ENCODE measurements around the gene SDC3.

The SDC3 gene

GRCh38 chr1:30904191-30904961 lies 4.2 kb downstream of the SDC3 start:
- no peak for DNase-seq

DNA sequence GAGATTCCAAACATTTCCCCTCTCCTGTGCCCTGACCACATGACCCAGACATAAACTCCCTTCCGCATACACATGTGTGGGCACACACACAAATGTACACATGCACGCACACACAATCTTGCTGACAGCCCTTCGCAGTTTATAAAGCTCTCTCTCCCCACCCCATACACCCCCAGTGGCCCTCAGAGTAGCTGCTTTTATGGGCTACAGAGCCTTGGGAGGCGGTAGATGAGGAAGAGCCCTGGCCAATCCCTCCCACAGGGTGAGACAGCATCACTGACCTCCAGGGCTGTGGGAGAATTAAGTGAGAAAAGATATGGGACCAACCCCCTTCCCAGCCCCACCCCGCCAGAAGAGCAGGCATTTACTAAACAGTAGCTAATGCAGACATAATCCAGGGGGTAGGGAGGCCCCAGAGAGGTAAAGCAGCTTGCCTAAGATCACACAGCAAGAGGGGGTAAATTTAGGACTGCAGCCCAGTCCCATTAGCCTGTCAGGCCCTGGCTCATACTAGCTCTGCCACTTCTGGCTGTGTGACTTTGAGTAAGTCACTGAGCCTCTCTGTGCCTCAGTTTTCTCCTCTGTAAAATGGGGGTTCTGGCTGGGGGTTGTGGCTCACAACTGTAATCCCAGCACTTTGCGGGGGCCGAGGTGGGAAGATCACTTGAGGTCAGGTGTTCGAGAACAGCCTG lies 5.1 kb downstream of the SDC3 start:
- DNase-seq = no peak

- DNase-seq = no peak
Observed at GRCh38 chr1:30902593-30903290, 5.8 kb downstream of the SDC3 start.

GRCh38 chr1:30901798-30902581 lies 6.6 kb downstream of the SDC3 start:
- no peak for DNase-seq

GRCh38 chr1:30900931-30901560 lies 7.5 kb downstream of the SDC3 start:
- no peak for DNase-seq

GRCh38 chr1:30900486-30900885 lies 8.1 kb downstream of the SDC3 start:
- no peak for DNase-seq

- no peak for DNase-seq
Observed at GRCh38 chr1:30899577-30900389, 8.8 kb downstream of the SDC3 start.

DNA sequence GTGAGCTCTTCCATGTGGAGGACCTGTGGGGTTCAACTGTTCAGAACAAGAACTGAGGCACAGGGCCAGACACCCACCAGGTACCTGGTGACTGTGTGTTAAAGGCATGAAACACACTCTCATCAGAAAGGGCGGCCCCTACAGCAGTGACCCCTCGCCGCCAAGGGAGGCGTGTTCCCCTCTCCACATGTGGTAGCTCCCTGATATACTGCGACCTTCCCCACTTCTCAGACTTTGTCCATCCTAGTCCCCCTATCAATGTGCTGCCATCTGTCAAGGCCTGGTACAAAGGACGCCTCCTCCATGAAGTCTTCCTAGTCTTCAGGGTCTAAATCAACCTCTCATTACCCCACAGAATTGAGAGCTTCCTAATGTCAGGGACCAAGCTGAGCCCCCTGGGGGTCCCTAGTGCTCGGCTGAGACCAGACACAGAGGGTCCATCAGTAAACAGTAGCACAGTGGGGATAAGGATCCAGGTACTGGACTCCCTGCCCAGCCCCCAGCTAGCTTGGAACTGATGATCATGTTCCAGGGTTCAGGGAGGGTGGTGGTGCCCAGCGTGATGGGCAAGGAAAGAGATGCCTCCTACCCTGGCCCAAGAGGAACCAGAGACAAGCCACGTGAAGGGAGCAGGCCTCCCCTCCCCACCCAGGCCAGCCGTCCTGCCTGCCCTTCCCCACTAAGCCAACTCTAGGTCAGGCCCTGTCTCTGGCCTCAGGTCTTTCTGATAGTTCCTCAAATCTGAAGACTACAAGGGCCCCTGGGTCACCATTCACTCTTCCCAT lies 10.3 kb downstream of the SDC3 start:
- no peak for DNase-seq

DNA sequence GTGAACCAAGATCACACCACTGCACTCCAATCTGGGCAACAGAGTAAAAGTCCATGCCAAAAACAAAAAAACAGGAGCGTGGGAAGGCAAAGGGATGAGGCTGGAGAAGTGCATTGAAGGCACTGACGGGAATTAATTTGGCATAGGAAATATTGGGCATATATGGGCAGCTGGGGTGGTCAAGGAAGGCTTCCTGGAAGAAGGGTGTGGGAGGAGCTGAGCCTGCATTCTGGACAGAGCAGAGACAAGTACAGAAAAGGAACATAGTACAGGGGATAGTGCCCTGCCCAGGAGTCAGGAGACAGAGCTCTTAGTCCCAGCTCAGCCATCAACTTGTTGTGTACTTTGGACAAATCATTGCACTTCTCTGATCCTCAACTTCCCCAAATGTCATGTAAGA lies 11.7 kb downstream of the SDC3 start:
- no peak for DNase-seq

DNA sequence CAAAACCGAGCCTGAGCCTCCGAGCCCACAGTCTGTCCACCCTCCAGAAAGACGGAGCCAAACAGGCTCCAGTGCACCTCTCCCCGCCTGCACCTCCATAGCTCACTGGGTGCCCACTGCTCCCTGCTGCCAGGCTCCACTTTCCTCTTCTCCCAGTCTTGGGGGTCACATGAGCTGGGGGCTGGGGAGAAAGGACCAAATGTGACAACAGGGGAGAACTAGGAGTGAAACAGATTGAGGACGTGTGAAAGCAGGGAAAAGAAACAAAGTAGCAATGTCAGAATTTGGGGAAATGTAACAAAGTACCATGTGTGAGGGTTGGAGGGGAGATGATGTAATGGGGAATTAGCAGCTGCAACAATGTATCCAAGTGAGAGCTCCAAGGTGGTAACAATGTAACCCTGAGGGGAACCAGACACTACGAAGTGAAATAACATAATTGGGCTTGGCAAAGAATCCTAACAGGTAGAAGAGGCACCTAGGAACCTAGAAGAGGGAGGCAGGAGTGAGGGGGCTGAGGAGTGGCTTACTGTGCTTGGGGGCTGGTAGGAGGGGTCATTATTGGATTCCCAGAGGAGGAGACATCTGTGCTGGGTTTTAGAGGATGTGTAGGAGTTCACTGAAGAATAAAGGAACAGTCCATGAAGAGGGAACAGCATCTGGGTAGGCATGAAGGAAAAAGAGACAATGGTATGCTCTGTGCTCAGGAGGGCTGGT lies 12.5 kb downstream of the SDC3 start:
- no peak for DNase-seq

DNA sequence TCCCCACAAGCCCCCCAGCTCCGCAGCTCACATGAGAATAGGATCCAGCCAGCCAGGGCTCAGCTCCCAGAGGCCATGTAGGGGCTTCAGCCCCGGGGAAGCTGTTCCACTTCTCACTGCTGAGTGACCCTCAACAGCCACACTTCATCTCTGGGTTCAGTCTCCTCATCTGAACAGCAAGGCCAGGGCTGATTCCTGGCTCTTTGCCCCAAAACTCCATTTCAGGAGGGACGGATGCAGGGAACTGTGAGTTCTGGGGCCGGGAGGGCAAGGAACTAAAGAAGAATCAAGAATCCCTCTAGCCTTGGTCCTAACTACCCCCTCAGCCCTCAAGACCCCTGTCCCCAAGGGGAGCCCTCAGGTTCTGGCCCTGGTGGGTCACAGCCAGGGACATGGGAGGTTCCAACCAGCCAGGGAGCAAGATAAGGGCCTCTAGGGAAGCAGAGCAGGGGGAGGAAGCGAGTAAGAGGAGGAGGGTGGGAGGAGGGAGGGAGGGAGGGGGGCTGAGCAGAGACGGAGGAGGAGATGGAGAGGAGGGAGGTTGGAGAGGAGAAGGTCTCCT lies 13.1 kb downstream of the SDC3 start:
- DNase-seq = no peak

GRCh38 chr1:30894508-30894973 lies 14.0 kb downstream of the SDC3 start:
- no peak for DNase-seq

DNA sequence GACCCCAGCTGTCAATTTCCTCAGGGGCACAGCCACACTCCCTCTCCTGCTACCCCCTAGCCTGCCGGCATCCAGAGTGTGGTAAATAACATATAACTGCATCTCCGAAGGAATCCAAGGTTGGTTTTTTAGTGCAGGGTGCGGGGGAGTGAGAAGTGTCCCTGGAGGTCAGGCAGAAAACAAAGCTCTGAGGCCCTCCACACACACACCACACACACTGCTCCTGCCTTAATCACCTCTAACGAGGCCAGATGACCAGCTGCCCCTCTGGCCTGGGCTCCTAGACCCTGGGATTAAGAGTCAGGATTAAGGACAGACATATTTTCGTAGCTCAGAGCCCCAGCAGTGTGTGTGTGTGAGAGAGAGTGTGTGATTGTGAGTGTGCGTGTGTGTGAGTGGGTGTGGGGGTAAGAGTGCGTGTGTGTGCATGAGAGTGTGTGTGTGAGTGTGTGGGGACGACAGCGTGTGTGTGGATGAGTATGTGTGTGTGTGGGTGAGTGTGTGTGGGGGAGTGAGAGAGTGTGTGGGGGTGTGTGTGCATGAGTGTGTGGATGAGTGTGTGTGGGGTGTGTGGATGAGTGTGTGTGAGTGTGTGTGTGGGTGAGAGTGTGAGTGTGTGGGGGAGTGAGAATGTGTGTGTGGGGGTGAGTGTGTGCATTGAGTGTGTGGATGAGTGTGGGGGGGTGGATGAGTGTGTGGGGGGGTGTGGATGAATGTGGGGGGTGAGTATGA lies 14.6 kb downstream of the SDC3 start:
- no peak for DNase-seq

DNA sequence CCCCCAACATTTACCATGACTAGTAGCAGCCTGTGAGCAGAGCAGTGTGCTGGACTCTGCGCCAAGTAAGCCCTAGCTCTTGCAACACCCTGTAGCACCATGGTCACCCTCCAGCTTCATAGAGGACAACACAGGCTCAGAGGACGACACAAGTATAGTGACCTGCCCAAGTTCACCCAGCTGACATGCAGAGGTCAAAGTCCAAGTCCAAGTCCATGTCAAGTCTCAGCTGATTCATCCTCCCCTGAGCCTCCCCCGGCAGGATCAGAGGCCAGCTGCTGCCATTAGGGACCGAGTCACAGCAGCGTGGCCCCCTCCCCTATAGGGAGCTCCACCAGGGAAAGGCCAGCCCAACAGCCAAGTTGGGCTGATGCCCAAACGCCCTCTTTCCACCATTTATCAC lies 15.9 kb downstream of the SDC3 start:
- DNase-seq = no peak

- DNase-seq = no peak
Observed at GRCh38 chr1:30891227-30891552, 17.4 kb downstream of the SDC3 start.

DNA sequence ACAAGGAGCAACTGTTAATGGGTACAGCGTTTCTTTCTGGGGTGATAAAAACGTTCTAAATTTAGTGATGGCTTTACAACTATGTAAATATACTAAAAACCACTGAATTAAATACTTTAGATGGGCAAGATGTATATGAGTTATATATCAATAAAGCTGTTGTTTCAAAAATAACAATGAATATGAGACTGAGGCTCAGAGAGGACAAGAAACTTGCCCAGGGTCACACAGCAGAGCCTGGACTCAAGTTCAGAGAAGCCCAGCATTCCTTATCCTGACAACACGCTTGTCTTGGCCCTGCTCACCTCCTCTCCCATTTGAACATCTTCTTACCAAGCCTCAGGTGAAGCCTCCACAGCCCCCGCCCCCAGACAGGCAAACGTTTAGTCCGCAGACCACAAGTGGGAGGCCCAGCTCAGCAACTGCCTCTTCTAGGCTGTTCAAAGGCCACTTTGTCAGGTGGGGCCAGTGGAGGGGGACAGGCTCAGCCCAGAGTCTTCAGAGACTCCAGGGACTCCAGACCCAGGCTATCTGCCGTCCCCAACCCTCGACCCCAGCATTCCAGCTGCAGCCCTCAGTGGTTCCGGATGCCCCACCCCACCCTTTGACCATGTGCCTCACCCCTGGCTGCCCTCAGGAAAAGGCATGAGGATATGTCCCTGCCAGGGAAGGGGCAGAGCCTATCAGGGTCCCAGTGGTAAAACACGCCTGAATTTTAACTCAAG lies 17.9 kb downstream of the SDC3 start:
- DNase-seq = no peak

DNA sequence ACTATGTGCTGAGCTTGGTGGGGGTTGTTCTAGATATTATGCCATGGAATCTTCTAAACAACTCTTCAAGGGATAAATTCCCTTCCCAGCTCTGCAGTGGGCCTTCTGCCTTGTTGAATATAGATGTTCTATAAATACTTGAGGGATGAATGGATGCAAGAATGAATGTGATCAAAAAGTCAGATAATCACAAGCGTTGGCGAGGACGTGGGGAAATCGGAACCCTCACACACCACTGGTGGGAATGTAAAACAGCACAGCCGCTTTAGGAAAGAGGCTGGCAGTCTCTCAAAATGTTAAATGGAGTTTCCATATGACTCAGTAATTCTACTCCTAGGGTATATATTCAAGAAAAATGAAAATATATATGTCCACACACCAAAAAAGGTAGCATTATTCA lies 19.0 kb downstream of the SDC3 start:
- DNase-seq = no peak

DNA sequence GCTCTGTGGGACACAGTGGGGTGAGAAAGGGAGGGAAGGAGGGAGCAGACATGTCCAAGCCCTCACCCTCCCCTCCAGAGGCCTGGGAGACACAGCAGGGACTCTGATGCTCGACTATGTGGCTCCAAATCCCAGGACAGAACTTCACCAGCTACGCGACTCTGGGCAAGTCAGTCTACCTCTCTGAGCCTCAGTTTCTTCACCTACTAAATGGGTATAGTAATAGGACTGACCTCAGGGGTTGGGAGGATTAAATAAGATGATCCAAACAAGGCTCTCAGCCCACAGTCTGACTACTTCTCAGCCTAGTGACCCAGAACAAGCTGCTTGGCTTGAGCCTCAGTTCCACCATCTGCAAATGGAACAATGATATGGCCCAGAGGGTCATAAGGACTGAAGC lies 19.6 kb downstream of the SDC3 start:
- no peak for DNase-seq

DNA sequence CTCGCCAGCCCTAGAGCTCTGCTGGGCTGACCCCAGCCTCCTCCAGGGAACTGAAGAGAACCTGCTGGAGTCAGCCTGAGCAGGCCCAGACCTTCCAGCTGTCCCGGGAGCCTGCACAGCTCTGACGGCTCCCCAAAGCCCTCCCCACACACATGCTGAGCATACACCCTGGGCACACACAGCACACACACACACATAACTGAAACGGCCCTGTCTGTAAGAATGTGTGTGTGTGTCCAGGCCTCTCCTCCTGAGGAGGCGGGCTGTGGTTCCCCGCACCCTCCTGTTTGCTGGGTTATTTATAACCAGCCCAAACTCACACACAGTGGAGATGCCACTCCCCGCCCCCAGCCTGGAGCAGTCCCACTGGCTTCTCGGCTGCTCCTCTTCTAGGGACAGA lies 20.2 kb downstream of the SDC3 start:
- no peak for DNase-seq

All from GOT3 (cell line).